Astrocyte of the spinal cord (primary cell): ENCODE data around the gene IQCM.
A peak's percentile ranks its signal among the peaks of the same experiment; 100 is the strongest.

Experiments used
- DNase-seq: peaks from one replicate; pipeline ENCODE4 v3.0.0; 2011; ENCODE audit warnings: low read depth, low spot score
- H3K4me3 ChIP-seq: 2 replicates; pipeline ENCODE4 v1.5.1; 2011; ENCODE audit warnings: low read depth, mild to moderate bottlenecking, low read length, moderate library complexity
- CTCF ChIP-seq: IDR thresholded peaks from 2 replicates; pipeline ENCODE4 v1.5.1; 2012; ENCODE audit warnings: low read depth, mild to moderate bottlenecking, low read length, inconsistent platforms
- in situ Hi-C: cut with HindIII; loops from 2 replicates; pipeline ENCODE4 v1.10.0; 2017; ENCODE audit warnings: low sequenced_read_pairs

The IQCM gene

DNA sequence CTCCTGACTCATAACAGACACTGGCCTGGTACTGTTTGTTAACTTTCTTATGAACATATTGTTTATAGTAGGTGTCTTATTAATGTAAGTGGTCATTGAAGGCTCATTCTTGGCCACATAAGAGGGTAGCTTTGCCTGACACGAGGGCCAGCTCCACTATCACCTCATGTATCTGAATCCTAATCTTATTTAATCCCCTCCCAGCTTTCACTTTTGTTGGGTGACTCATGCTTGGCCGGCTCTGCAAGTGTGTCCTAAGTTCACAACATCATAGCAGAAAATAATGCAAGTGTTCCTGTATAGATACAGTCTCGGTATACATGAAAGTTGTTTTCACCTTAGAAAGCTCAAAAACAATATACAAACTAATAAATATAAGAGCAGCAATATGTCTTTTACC is 283.8 kb downstream of the IQCM start:
- DNase-seq: peak; percentile 33
- no peak overlapping the region for H3K4me3 ChIP-seq
- in situ Hi-C loops: no loop called here
- TF ChIP-seq CTCF: no peak

DNA sequence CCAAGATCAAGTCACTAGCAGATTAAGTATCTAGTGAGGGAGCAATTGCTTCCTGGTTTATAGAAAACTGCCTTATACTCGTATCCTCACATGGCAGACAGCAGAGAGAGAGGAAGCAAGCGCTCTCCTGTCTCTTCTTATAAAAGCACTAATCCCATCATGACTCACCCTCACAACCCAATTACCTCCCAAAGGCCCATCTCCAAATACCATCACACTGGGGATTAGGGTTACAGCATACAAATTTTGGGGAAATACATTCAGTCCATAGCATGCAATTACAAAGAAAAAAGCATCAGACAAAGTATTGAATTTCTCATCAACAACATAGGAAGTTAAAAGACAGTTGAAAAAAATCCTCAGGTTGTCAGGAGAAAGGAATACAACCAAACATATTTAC is 292.6 kb downstream of the IQCM start:
- in situ Hi-C loops: no loop called here
- no peak overlapping the region for H3K4me3 ChIP-seq
- DNase-seq: no peak
- no peak for TF ChIP-seq CTCF

- DNase-seq: peak; percentile 20
- no peak overlapping the region for H3K4me3 ChIP-seq
- TF ChIP-seq CTCF: no peak
- in situ Hi-C loops: no loop called here
Measured at GRCh38 chr4:149521611-149522425, 293.8 kb downstream of the IQCM start.

DNA sequence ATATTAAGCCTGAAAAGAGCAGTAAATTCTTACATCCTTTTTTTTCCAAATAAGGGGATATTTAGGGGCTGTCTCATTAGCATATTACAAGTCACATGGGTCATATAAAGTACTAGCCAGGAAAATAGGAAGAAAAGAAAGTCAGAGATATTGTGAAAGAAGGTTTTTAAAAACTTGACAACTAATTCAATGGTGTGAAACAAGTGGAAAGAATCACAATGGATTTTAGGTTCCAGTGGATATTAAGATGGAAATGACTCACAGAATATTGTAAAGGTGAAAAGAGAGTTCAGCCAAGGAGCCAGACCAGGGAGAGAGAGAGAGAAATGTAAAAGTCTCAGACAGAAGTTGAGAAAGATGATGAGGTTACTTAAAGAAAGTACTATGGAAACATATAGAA is 297.2 kb downstream of the IQCM start:
- TF ChIP-seq CTCF: no peak
- no peak for DNase-seq
- in situ Hi-C loops: no loop called here
- H3K4me3 ChIP-seq: no peak overlapping the region

DNA sequence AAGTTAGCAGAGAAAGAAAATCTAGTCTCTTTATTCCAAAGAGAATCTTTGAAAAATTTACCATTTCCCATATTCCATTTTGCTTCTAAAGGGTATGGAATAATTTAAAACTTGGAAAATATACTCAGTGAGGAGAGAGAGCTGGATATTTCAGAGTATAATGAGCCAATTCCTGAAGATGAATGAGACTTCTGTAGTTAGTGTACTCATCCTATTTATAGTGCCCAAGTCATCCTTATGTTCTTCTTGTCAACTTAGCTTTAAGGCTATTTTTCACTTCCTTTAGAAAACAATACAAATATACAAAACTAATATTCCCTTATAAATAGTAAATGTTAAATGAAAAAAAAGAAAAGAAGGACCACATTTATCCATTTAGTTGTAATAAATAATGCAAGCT is 302.6 kb downstream of the IQCM start:
- no peak for DNase-seq
- in situ Hi-C loops: no loop called here
- H3K4me3 ChIP-seq: no peak overlapping the region
- TF ChIP-seq CTCF: no peak

GRCh38 chr4:149512501-149512900 is 303.1 kb downstream of the IQCM start:
- TF ChIP-seq CTCF: no peak
- no peak for DNase-seq
- in situ Hi-C loops: no loop called here
- no peak overlapping the region for H3K4me3 ChIP-seq
